Measurements from ENCODE around the gene DRD4.

DNA sequence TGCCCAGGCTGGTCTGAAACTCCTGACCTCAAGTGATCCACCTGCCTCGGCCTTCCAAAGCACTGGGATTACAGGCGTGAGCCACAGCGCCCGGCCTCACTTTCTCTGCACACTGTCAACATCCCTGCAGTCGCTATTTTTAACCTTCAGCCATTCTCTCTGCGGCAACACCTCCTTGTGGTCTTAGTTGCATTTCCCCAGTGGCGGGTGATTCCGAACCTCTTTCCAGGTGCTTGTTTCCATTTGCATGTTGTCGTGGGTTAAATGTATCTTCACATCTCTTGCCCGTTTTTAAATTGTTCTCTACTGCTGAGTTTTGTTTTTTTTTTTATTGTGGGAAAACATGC, 7.9 kb upstream of the DRD4 start:
- TF ChIP-seq GATA3 (IDR thresholded peaks at IDR 0.05; ENCODE audit: low read depth, low read length): no peak
- no peak for TF ChIP-seq GATA2 (IDR thresholded peaks at IDR 0.05; ENCODE audit: low read depth, low read length)
